Measurements from ENCODE around the gene CRYBG1.
"Not testable (repeated sequence)": the region's sequence is repeated elsewhere in the genome, so short reads cannot be mapped to it uniquely, and the experiment has no call there.

Gene CRYBG1

DNA sequence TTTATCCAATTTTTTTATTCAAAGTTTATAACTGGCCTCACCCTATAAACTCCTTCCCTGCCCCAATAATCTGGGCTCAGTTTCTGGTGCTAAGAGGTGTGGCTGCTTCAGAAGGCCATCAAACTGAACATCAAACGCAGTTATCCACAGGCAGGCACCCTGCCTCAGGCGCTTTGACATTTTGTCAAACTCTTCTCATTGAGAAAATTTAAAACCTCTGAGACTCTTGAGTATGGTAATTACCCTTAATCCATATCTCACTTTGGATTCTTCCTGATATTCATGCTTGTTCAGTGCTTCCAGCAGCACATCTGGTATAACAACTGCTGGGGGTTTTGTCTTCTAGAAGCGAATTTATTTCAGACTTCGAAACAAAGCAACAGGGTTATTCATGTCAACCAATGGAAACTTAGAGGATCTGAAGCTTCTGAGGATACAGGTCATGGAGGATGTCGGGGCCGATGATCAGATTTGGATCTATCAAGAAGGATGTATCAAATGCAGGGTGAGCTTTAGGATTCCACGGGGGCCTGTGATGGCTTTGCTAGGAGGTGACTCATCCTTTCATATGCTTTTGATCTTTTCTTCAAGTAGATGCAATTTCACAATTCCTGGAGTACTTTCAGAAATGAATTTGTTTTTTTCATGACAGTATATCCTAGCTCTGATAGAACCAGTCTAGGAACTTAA, 200.6 kb downstream of the CRYBG1 start:
- DNase-seq: peak in 1 of 2 experiments; percentile 21

DNA sequence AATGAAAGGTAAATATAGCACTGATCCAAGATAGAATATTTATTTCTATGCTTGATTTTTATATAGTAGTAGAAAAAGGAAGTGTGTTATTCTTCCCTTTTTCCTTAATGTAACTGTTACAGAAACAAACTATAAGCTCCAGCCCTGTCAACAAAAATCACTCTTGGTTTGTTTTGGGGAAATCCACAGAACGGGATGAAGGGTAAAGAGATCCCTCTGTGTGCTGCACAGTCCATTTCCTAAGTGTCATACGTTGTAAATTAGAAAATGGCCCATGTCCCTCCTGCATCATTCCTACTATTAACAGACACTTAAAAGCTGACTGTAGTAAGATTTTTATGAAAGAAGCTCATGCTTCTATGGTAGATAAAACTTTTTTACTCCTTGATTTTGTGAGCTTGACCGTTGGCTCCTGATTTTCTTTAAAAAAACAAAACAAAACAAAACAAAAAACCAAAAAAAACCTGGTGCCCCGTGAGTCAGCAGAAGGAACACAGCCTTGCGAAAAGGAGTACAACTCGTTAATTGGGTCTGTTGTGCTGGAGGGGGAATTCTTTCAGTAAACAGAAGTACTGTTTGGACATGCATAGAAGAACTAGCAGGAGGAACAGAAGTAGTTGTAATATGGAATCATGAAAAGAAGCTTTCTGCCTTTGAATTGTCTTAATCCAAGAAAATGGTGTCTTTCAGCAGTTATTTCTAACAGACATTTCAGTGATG, 201.3 kb downstream of the CRYBG1 start:
- DNase-seq: no peak

DNA sequence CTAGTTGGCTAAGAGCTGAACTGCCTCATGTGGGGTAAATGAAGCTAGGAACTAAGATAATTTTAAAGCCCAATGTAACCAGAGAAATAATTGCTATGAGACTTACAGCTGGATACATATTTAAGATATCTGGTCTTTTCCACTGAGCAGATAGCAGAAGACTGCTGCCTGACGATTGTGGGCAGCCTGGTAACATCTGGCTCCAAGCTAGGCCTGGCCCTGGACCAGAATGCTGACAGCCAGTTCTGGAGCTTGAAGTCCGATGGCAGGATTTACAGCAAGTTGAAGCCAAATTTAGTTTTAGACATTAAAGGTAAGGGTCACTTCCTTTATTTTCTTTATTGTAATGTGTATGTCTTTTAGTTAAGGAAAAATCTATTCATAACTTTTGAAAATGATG, 203.1 kb downstream of the CRYBG1 start:
- DNase-seq: no peak

DNA sequence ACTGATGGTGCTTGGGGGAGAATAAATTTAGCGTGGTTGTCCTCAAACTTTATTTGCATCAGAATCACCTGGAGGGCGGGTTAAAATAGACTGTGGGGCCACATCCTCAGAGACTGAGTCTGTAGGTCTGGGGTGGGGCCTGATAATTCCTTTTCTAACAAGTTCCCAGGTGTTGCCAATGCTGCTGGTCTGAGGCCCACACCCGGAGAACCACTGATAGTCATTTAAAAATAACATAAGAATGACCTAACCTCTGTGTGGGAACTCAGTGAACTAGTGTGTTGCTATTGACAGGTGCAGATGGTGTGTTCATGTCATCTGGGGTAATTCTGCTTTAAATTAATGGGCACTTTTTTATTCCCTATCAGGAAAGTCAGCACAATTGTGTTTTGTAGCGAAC, 204.0 kb downstream of the CRYBG1 start:
- no peak for DNase-seq

DNA sequence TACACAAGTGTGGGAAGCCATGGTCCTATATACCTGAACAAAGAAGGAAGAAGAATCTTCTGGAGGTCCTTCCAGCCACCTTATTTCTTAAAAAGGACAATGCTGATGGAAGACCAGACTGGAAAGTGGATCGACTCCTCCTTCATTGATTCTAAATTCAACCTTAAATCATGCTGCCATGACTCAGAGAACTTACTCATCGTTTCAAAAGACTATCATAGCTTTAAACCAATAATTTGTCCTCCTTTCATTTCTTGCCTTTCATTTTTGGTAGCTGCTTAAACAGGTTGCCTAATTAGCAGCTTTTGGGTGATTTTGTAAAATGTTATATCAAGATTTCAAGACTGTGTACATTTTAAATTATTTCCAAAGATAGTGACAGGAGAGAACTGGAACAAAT, 208.0 kb downstream of the CRYBG1 start:
- no peak for DNase-seq

DNA sequence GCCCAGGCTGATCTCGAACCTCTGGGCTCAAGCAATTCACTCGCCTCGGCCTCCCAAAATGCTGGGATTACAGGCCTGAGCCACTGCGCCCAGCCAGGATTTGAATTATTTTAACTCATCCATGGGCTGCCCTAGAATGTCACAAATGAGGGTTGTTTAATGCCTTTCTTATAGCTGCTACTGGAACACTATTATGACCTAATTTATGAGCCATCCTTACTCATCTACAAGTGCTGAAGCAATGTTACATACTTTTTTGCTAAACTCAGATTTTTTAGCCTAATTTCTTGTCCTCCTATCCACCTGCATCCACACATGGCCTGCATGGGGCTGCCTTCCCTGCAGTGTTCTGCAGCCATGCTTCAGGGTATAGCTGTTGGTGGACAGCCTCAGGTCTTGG, 208.9 kb downstream of the CRYBG1 start:
- no peak for DNase-seq

DNA sequence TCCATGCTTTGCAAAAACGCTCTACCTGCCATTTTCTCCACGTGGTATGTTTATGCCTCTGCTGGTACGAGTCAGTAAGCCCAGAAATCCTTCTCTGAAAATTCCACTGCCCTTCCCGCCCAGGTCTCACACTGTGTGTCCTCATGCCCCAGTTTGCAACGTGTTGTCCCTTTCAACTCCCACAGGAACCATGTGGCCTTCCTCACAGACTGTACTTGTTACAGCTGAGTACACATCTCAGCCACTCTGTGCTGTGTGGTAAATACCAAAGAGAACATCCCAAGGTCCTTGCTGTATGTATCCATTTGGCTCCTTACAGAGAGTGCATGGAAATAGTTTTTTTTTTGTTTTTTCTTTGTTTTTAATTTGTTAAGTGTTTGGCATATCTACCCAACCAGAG, 211.9 kb downstream of the CRYBG1 start:
- DNase-seq: no peak

DNA sequence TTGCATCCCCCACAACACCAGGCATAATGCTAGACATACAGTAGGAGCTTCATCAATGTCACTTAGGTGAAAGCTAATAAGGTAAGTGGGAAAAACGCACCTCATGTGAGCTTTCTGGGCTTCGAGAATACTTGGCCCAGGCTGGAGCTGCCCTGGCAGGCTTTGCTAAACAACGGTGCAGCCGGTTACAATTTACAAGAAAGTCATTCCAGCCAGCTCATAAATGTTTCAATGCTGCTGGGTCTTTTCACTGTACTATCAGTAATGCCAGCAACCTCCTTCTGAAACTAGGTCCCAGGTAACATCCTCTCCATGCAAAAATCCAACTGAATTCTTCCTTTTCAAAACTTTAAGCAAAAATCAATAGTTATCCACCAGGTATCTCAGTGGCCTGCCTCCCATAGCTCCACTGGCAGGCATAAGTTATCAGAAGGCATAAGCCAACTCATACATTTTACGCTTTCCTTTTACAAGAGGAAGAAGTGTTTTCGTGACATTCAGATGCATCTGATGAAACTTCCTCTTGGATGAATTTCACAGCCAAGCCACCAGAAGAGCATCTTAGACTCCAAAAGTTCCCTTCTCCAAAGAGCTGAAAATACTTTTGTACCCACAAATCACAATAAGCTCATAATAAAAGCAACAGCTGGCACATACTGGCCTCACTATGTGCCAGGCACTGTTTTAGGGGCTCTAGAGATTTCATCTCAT, 212.5 kb downstream of the CRYBG1 start:
- no peak for DNase-seq

DNA sequence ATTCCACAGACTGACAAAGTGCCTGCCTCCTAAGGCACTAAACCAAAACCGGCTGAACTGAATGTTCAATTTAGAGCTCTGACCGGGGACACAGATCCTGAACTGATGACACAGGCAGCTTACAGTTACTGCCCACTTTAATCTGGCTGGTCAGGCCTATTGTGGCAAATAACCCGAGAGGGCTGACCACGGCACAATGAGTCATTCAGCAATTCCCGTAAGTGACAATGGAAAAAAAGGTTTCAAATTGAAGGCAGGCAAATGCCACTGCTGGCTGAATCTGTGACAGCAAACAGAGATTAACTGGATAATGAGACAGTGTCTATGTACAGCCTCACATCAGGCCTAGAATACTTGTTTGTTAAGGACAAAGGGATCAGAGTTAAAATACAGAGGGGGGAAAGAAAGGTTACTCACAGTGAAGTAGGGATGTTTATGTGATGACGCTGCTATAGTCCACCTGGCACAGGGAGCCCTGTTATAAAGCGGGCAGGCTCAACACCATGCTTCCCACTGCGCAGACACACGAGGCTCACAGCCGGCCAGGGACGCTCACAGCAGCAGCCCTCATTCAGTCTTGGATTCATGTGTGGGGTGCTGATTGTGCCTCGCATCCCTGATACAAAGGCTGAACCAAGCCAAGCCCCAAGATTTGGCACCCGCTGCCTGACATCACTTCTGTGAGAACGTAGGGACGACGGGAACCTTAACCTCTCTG, 214.4 kb downstream of the CRYBG1 start:
- DNase-seq: no peak

DNA sequence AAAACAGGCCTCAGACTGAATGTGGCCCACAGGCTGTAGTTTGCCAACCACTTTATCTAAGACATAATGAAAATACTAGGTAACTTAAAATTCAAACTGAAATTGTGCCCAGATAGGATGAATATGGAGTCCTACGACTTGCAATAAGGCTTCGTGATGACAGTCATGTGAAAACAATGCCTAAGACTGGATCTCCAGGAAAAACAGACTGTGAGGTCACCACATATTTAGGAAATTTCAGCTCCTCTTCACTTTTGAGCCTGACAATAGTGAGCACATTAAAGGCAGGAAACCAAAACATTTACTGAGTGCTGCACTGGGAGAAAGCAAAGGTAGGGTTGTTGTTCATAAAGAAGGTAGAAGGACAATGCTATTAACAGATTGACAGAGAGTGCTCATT, 218.8 kb downstream of the CRYBG1 start:
- no peak for DNase-seq

DNA sequence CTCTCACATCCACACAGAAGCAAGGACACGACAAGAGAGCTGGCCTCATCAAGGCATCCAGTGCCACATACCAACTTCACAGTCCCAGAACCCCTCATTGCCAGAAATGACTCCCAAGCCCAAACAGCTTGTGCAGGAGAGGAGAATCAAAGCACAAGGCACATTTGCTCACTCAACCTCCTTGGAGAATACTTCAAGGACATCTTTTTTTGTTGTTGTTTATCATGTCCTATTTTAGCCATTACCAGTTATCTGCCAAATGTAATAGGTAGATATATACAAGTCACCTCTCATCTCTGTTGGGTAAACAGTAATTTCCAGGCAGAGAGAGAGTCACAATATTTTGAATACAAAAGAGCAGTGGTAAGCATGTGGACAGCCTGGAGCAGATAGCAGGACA, 221.0 kb downstream of the CRYBG1 start:
- DNase-seq: no peak

DNA sequence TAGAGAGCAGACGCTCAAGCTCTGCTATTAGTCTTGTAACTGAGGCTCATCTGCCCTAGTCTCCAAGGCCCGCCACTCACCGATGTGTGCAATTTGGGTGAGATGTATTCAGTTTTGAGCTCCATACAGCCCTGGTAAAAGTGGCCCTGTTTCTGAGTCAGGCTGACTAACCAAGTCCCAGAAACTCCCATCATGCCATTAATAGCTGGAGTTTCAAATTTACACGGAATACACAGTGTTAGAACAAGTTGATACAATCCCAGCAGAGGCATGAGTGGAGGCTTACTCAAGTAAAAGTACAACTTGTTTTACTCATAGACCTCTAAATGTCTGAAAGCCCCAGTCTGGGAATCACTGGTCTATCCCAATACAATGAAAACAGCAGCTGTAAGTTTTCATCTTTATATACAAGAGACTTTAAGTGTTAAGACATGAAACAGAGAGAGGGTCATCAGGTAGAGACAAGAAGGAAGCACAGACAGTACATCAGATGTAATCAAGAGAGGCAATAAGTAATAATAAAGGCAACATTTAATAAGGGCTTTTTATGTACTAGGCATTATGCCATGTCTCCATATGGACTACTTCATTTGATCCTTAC, 226.4 kb downstream of the CRYBG1 start:
- no peak for DNase-seq

DNA sequence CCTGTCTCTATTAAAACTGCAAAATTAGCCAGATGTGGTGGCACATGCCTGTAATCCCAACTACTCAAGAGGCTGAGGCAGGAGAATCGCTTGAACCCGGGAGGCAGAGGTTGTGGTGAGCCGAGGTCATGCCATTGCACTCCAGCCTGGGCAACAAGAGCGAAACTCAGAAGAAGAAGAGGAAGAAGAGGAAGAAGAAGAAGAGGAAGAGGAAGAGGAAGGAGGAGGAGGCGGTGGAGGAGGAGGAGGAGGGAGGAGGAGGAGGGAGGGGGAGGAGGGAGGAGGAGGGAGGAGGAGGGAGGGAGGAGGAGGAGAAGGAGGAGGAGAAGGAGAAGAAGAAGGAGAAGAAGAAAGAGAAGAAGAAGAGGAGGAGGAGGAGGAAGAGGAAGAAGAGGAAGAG, 228.4 kb downstream of the CRYBG1 start:
- not testable (repeated sequence) for DNase-seq

DNA sequence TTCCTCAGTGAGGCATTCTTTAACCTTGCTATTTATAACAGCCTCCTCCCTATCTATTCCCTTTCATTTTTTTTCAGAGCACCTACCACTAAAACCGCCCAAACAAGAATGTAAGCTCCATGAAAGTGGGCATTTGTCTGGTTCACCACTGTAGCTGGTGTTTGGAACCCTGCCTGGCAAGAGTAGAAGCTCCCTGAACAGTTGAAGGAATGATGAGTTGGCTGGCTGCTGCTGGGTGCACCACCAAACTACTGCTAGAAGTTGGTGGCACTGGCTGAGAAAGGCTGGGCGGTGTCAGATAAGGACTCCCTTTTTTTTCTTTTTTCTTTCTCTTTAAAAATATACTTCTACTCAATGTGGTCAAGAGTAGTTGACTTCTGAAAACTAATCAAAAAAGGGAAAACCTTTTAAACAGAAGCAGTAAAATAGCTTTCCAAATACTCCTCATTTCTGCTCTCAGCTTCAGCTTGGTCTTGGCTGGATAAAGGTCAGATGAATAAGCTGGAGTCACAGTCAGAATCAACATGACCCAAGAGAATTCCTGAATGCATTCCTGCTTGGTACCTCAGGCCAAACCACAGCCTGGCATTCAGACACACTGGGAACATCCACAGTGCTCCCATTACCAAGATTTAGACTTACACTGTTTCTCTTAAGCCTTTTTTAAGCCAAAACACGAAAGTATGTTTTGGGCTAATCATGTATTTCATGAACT, 230.8 kb downstream of the CRYBG1 start:
- no peak for DNase-seq

DNA sequence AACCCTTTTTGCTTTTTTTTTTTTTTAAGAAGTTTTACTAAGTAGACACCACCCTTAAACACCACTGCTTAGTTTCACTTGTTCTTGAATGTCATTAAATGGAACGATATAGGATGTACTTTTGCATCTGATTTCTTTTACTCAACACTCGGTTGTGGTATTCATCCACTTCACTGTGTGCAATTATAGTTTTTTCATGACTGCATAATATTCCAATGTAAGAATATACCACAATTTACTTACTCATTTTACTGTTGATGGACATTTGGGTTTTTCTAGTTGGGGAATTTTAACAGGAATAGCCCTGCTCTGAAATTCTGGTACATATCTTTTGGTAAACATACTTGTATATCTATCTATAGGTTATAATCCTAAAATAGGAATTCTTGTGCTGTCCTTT, 238.9 kb downstream of the CRYBG1 start:
- no peak for DNase-seq

DNA sequence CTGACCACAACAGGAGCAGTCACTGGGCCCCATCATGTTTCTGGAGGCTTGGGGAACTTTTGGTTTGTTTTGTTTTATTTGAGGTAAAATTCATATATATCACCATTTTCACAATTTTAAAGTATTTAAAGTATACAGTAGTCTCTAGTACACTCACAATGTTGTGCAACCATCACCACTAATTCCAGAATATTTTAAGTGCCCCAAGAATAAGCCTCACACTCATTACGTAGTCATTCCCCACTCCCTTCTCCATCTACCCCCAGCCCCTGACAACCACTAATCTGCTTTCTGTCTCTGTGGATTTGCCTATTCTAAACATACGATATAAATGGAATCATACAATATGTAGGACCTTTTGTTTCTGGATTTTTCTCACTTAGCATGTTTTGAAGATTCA, 239.8 kb downstream of the CRYBG1 start:
- DNase-seq: no peak

DNA sequence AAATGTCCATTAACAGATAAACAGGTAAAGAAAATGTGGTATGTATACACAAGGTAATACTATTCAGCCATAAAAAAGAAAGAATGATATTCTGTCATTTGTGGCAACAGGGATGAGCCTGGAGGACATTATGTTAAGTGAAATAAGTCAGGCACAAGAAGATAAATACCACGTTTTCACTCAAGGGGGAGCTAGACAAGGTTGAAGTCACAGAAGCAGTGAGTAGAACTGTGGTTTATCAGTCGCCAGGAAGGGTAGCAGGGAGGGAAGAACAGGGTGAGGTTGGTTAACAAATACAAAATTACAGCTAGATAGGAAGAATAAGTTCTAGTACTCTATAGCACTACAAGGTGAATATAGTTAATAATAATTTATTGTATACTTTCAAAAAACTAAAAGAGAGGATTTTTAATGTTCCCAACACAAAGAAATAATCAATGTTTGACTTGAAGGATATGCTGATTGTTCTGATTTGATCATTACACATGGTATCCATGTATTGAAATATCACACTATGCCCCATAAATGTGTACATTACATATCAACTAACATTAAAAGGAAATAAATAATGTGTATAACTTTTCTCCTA, 247.7 kb downstream of the CRYBG1 start:
- no peak for DNase-seq

DNA sequence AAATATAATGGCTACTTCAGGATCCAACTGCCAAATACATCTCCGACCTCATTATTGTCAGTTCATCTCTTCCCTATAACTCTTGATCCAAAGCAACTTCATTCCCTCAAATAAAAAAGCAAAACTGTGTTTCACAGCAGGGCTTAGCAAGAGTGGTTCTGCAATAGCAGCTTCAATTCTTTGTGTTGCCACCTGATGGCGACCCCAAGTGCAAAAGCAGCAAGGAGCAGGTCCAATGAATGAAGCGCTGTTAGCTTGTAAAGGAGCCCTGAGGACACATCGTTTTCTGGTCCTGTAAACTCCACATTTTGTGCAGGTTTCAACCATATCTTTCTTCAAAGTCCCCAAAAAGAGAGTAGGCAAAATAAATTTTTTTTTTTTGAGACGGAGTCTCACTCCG, 249.2 kb downstream of the CRYBG1 start:
- DNase-seq: peak; percentile 3 to 11

DNA sequence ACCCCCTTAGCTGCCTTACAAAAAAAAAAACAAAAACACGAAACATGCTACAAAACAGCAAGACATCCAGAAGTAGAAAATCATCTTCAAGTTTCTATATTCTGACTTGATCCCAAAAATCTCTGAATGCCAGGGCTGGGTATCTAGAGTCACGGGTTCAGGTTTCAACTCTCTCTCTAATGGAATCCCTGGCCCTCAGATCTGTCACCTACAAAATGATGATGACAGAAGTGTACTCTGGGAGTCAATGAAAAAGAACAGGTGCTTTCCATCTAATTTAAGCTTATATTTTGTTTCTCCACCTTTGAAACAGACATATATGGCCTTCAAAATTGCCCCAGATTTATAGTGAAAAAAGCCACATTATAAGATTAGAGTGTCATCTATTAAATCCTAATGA, 250.5 kb downstream of the CRYBG1 start:
- no peak for DNase-seq

DNA sequence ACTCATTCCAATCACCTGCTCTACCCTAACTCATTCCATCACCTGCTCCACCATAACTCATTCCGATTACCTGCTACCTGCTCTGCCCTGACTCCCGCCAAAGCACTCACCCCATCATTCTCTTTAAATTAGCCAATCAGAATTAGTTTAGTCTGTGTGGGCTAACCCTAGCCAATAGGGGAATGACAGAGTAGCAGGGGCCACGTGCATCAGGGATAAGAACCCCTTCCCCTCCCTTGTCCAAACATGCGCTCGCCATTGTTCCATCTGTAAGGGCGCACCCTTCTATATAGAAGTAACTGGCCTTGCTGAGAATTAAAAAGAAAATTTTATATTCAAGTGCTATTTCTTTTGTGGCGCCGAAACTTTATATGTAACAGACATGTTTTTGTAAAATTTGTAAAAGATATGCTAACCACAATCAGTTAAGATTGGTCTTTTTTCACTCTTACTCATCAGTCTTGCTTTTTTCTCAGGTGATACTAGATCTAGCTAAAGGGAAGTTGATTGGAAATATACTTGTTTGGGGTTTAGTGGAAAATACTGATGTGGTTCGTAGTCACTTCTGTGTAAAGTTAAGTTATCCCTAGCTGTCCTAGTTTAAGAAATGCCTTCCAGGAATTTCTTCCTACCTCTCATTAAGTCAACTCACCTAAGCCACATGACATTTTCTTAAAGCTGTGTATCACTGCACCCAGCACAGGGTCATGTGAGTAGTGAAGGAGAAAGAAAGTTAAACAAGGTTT, 252.3 kb downstream of the CRYBG1 start:
- no peak for DNase-seq

DNA sequence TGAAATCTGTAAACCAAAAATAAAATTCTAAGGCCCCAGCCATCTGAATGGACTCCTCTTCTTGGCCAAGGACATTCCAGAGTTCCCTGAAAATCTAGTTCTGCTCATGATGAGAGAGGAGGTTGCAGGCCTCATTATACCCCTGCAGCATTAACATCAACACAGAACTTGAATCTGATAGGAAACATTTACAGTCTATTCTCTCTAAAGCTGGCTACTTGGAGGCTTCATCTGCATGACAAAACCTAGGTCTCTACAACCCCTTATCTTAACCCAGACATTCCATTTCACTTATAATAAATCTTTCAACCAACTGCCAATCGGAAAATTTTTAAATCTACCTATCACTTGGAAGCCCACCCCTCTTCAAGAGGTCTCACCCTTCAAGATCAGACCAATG, 253.1 kb downstream of the CRYBG1 start:
- DNase-seq: no peak

Data from activated CD4-positive, alpha-beta T cell treated with anti-CD3 and anti-CD28 coated beads, Interleukin-2, amount 50 U/mL, for 48 hours (primary cell).